Aorta (tissue), 5 donors: ENCODE results near the gene SPATC1L. TPM values are rescaled to one million over a fixed set of nuclear protein-coding genes. Genes with fewer than 3 reads are reported as not detected.

Experiments used
- ATAC-seq: fragments of 200-7000 bp; cut with Tn5 transposase; one replicate; pipeline ENCODE4 v1.9.1; 2022; ENCODE audit warnings: moderate library complexity; ENCODE audit not compliant: low FRiP score
- DNase-seq, 2 donors: peaks; one replicate each; pipeline ENCODE4 v3.0.0-alpha.2; 2020
- H3K27ac ChIP-seq, 2 donors: one replicate each; pipeline ENCODE4 v1.5.1; 2013; ENCODE audit warnings: low read length in 2 of 2, mild to moderate bottlenecking in 2 of 2, moderate library complexity in 2 of 2, control low read depth in 1 of 2, inconsistent platforms in 1 of 2, low read depth in 1 of 2
- H3K27me3 ChIP-seq, 2 donors: one replicate each; pipeline ENCODE4 v1.6.1; 2013; ENCODE audit warnings: control low read depth in 1 of 2, low read length in 1 of 2, mild to moderate bottlenecking in 1 of 2, moderate library complexity in 1 of 2; ENCODE audit not compliant: insufficient read depth in 2 of 2, control insufficient read depth in 1 of 2
- H3K36me3 ChIP-seq, 2 donors: one replicate each; pipeline ENCODE4 v1.6.1; 2013; ENCODE audit warnings: control low read depth in 1 of 2, low read length in 1 of 2, mild to moderate bottlenecking in 1 of 2; ENCODE audit not compliant: insufficient read depth in 2 of 2, control insufficient read depth in 1 of 2
- H3K4me1 ChIP-seq, 2 donors: one replicate each; pipeline ENCODE4 v1.6.1; 2013; ENCODE audit warnings: low read length in 2 of 2, control low read depth in 1 of 2, mild to moderate bottlenecking in 1 of 2, moderate library complexity in 1 of 2; ENCODE audit not compliant: insufficient read depth in 2 of 2, control insufficient read depth in 1 of 2
- H3K4me3 ChIP-seq, 2 donors: one replicate each; pipeline ENCODE4 v1.5.1; 2013; ENCODE audit warnings: low read length in 2 of 2, control low read depth in 1 of 2, mild to moderate bottlenecking in 1 of 2
- H3K9me3 ChIP-seq: one replicate; pipeline ENCODE4 v1.6.1; 2013; ENCODE audit warnings: mild to moderate bottlenecking, low read length; ENCODE audit not compliant: control insufficient read depth
- WGBS, 2 donors: extraction: QIAGEN DNeasy Blood & Tissue Kit; methylation state at CpG; one replicate each; pipeline ENCODE4 v1.1.7; 2013; 5-methylcytosine and 5-hydroxymethylcytosine counted together
- intact Hi-C, 2 donors: fragments of 100-400 bp; cut with DNase I; formaldehyde crosslinking; loops; one replicate each; pipeline versions ENCODE4 v1.14.2 to v1.15.0; 2022
- polyA plus RNA-seq, 2 donors: library from polyadenylated mRNA; stranded (reverse); fragments of 200-250 nt; gene quantifications; one replicate each; pipeline ENCODE4 v1.2.3, GENCODE V29; 2013
- total RNA-seq, 2 donors: library from RNA; stranded (reverse); fragmentation: NEBNext Ultra II Directional; extraction: Animal tissue kit (Norgen Biotek cat#: 25700); gene quantifications; one replicate each; pipeline ENCODE4 v1.2.1, GENCODE V29; 2021
- donor health status: healthy with polysubstance abuse.
- donor health status: Bipolar disorder and iron deficiency.
- donor health status: DM: no; HTN: no; CAD: no.
- donor health status: DM: no; HTN: no; CAD: no.
- donor health status: DM: yes; HTN: yes; CAD: no.

Gene SPATC1L
- total and polyA plus RNA-seq, 4 donors, result 2.4 to 47.9 (median 8.8) TPM

DNA sequence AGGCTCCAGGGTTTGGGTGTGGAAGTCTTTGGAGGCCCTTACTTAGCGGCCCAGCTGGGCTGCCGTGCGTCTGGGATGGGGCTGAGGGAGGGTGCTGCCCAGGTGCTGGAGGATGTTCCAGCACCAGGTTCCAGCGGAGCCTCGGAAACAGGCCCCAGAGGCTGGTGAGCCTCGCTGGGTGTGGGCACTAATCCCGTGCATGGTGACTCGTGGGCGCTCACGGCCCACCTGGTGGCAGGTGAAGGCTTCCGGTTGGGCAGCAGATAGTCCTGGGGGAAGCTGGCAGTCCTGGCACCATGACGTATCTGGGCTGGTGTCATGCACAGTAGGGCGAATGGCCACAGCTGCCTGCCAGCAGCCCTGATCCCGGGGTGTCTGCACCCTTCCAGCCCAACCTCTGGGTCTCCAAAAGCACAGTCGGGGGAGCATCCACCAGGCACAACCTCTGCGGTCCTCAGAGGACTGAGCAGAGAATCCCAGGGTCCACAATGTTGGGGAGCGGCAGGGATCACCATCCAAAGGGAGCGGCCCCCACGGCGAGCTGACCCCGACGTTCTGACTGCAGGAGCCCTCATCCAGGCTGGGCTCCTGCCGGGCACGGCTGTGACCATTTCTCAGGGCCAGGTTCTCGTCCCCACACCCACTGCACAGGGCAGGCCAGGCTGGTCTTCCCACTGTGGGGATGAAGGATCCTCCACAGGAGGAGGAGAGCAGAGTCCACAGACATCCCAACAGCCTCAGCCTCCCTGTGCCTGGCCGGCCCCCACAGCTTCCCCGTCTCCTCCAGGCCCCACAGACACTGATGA lies 54.2 kb downstream of the SPATC1L start:
- H3K36me3 ChIP-seq, result peaks cover 0 to 9% of the 10 kb centered on the region in 2 donors
- H3K4me3 ChIP-seq, result no peak overlapping the region
- H3K27ac ChIP-seq, result no peak overlapping the region
- peak; percentile 46 to 75 for DNase-seq
- H3K27me3 ChIP-seq, result no peaks in the 10 kb centered on the region
- H3K9me3 ChIP-seq, result no peaks in the 10 kb centered on the region
- ATAC-seq, result peak; percentile 3
- intact Hi-C loops, result no loop called here
- 70 to 77% methylated on average over 27 of the region's 27 CpGs for WGBS, 2 donors
- no peaks in the 10 kb centered on the region for H3K4me1 ChIP-seq

DNA sequence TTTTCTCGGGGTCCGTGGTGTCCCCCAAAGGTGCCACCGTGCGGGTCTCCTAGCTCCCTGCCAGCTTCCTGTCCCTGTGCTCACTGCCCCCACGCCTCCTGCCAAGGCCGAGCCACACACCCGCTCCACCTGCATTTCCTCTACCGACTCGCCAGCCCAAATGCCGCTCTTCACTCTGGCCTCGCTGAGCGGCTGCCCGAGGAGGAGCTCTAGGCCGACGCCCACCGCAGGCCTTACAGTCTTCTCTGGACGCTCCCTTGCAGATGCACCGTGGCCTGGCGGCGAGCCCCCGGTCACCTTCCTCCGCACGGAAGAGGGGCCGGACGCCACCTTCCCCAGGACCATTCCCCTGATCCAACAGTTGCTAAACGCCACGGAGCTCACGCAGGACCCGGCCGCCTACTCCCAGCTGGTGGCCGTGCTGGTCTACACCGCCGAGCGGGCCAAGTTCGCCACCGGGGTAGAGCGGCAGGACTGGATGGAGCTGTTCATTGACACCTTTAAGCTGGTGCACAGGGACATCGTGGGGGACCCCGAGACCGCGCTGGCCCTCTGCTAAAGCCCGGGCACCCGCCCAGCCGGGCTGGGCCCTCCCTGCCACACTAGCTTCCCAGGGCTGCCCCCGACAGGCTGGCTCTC lies 55.2 kb downstream of the SPATC1L start:
- Histone ChIP-seq H3K9me3 (no peaks in the 10 kb centered on the region), H3K4me3 (no peak overlapping the region), H3K27ac (no peak overlapping the region), H3K4me1 (no peaks in the 10 kb centered on the region), H3K36me3 (peaks cover 0 to 11% of the 10 kb centered on the region in 2 donors), H3K27me3 (no peaks in the 10 kb centered on the region)
- intact Hi-C loops, result no loop called here
- WGBS, 2 donors, result 87 to 90% methylated on average over 45 of the region's 45 CpGs
- DNase-seq (peak; percentile 51 to 77), ATAC-seq (no peak)

DNA sequence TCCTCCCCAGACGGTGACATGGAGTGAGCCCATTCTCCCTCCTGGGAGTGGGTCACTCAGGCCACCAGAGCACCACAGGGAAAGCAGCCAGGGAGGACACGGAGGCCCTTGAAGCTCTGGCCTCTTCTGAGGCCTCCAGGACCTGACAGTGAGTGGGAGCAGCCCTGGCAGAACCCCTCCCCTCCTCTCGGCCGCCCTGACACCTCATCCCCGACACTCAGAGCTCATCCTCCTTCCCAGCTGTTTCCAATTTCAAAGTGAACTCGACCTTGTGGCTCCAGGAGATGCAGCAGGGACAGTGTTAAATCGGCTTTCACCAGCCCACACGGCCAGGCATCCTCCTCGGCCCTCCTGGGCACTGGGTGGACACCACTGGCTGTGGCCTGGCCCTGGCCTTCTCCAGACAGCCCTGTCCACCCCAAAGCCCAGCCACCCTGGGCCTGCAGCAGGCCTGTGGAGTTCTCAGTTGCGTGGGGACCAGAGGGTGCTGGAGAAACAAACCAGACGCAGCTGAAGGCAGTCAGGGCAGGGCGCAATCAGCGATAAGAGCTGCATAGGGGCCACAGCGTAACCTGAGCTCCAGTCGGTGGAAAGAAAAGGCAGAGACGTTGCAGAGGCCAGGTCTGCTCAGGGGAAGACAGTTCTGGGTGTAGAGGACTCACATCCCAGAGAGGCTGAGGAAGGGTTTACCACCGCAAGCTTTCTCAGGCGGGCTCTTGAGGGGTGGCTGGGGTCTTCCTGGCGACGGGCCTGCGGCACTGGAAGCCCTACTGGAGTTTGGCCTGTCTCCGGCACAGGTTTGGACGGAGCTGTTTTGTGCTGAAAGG lies 55.9 kb downstream of the SPATC1L start:
- DNase-seq (peak; percentile 38 to 70), ATAC-seq (no peak)
- H3K36me3 ChIP-seq, result peaks cover 0 to 11% of the 10 kb centered on the region in 2 donors

DNA sequence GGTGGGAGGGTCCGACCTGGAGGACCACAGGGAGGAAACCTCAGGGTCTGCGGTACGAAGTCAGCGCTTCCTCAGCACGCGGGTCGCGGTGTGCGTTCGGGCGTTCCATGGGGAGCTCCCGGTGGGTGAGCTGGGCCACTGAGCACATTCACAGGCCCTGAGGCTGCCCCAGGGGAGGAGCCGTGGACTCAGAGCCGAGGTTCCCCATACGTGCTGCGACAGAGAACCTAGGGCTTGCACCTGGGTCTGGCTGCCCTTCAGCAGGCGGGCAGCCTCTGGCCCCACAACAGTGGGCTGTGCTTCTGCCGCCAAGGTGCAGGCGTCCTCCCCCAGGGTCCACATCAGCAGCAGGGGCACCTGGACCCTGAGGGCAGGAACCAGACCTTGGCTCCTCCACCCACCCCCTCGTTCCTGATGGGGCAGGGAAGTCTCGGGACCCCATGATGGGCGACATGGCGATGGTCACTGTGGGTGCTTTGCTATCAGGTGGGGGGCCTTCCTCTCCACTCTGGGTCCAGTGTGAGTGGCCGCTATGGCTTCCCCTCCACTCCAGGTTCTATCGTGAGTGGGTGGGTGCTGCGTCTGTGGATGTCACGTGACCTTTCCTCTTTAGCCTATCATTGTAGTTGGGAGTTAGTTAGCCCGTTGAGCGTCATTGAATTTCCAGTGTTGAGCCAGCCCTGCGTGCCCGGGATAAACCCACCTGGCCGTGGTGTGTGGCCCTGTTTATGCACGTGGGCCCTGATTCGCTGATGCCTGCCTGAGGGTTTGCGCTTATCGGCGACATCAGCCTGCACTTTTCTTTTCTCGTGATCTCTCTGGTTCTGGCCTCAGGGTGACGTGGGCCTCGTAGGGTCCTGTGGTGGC lies 56.8 kb downstream of the SPATC1L start:
- H3K27ac ChIP-seq, result no peak overlapping the region
- DNase-seq, result peak; percentile 42 to 68
- 91% methylated on average over 40 of the region's 40 CpGs for WGBS, 2 donors
- peaks cover 0 to 11% of the 10 kb centered on the region in 2 donors for H3K36me3 ChIP-seq
- H3K9me3 ChIP-seq, result no peaks in the 10 kb centered on the region
- H3K4me1 ChIP-seq, result no peaks in the 10 kb centered on the region
- H3K27me3 ChIP-seq, result no peaks in the 10 kb centered on the region
- intact Hi-C loops, result no loop called here
- no peak overlapping the region for H3K4me3 ChIP-seq
- ATAC-seq, result no peak

More for the DNA sequence above, 55.9 kb downstream of the SPATC1L start:
- Histone ChIP-seq H3K4me3 (no peak overlapping the region), H3K4me1 (no peaks in the 10 kb centered on the region), H3K27ac (no peak overlapping the region), H3K9me3 (no peaks in the 10 kb centered on the region), H3K27me3 (no peaks in the 10 kb centered on the region)
- intact Hi-C loops, result no loop called here
- WGBS, 2 donors, result 70 to 71% methylated on average over 23 of the region's 23 CpGs

DNA sequence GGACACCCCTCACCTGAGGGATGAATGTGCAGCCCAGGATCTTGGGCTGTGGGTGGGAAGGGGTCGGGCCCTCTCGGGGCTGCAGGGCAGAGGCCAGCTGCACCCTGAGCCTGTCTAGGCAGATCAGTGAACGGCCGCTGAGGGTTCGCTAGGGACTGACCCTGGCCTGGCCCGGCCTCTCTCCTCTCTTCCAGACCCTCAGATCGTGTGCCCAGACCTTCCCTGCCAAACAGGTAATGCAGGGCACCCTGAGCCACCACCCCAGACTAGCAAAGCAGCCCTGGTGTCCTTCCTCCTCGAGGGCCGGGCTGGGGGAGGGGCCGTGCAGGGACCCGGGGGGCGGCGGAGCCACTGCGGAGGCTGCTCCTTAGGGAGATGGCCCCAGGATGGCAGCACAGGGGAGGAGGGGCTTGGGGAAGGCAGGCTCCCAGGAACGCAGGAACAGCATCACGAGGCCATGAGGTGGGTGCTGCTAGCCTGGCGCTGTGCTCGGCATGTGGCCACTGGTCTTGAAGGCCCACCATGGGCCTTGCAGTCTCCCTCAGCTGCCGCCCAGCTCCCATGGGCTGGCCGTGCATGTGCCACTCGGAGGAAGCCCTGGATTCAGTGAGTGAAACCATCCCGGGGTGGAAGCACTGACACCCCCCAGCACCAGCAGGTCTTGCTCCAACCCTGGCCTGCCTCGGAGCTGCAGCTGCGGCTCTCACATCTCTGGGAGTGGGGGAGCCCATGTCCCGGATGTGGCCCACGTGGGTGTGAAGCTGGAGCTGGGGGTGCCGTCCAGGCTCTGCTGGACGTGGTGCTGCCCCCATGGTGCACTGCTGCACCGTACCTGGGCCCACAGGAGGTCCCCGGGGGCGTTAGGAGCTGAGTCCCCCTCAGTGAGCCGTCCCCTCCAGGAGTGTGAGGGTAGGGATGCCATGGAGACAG lies 57.7 kb downstream of the SPATC1L start:
- H3K4me3 ChIP-seq, result no peak overlapping the region
- H3K27ac ChIP-seq, result no peak overlapping the region
- 84 to 85% methylated on average over 30 to 32 of the region's 32 CpGs for WGBS, 2 donors
- H3K9me3 ChIP-seq, result no peaks in the 10 kb centered on the region
- H3K4me1 ChIP-seq, result no peaks in the 10 kb centered on the region
- DNase-seq (peak; percentile 47 to 72), ATAC-seq (no peak)
- intact Hi-C loops, result no loop called here
- H3K36me3 ChIP-seq, result peaks cover under 1 to 13% of the 10 kb centered on the region in 2 donors
- H3K27me3 ChIP-seq, result no peaks in the 10 kb centered on the region

DNA sequence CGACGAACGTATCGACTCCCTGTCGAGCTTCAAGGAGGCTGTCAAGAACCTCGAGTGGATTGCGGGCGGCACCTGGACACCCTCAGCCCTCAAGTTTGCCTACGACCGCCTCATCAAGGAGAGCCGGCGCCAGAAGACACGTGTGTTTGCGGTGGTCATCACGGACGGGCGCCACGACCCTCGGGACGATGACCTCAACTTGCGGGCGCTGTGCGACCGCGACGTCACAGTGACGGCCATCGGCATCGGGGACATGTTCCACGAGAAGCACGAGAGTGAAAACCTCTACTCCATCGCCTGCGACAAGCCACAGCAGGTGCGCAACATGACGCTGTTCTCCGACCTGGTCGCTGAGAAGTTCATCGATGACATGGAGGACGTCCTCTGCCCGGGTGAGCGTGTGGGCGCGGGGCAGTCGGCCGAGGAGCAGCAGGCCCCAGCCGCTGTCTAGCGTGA lies 58.4 kb downstream of the SPATC1L start:
- no peak overlapping the region for H3K27ac ChIP-seq

DNA sequence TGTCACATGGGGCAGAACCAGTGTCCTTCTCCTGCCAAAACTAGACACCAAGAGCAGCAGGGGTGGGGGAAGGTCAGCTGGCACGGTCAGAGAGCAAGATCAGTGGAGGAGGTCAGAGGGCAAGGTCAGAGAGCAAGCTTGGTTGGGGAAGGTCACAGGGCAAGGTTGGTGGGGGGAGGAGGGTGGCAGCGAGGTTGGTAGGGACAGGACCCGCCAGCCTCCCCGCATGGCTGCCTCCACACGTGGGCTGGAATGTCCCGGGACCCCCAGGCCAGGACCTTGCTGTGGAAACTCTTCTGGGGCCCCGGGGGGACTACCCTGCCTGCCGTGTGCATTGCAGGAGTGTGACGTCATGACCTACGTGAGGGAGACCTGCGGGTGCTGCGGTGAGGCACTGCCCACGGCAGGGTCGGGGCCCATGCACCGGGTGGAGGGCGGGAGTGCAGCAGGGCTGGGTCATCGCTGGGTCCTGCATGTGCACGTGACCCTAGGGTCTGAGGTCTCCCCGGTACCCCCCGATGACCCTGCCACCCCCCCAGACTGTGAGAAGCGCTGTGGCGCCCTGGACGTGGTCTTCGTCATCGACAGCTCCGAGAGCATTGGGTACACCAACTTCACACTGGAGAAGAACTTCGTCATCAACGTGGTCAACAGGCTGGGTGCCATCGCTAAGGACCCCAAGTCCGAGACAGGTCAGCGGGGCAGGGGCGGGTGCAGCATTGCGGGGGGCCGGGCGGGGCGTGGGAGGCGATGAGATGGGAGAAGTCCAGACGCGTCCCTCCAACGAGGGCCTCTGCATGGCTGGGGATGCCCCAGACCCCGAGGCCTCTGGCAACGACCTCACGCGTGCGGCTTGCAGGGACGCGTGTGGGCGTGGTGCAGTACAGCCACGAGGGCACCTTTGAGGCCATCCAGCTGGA lies 59.1 kb downstream of the SPATC1L start:
- H3K27ac ChIP-seq, result no peak overlapping the region
- intact Hi-C loops, result no loop called here
- no peaks in the 10 kb centered on the region for H3K4me1 ChIP-seq
- H3K4me3 ChIP-seq, result no peak overlapping the region
- no peaks in the 10 kb centered on the region for H3K27me3 ChIP-seq
- no peaks in the 10 kb centered on the region for H3K9me3 ChIP-seq
- peak; percentile 42 to 75 for DNase-seq
- 87% methylated on average over 49 of the region's 49 CpGs for WGBS, 2 donors
- no peak for ATAC-seq
- H3K36me3 ChIP-seq, result peaks cover 6 to 20% of the 10 kb centered on the region in 2 donors

More for the DNA sequence above, 58.4 kb downstream of the SPATC1L start:
- intact Hi-C loops, result no loop called here
- Histone ChIP-seq H3K4me1 (no peaks in the 10 kb centered on the region), H3K27me3 (no peaks in the 10 kb centered on the region), H3K36me3 (peaks cover 3 to 17% of the 10 kb centered on the region in 2 donors), H3K9me3 (no peaks in the 10 kb centered on the region), H3K4me3 (no peak overlapping the region)
- 85 to 86% methylated on average over 47 of the region's 47 CpGs for WGBS, 2 donors
- ATAC-seq (no peak), DNase-seq (peak; percentile 42 to 65)
